T-helper 1 cell treated with Interleukin-12 subunit alpha and Interleukin-12 subunit beta and Interleukin-4 antibody, amounts not matched to agents 30 ng/mL and 1 ng/mL, for 36 hours (primary cell): ENCODE data around the gene GCGR. TPM values are rescaled to one million over a fixed set of nuclear protein-coding genes. Genes with fewer than 3 reads are reported as not detected.
"Not testable (repeated sequence)": the region's sequence is repeated elsewhere in the genome, so short reads cannot be mapped to it uniquely, and the experiment has no call there.

ENCODE experiments used
- intact Hi-C: fragments of 100-400 bp; cut with micrococcal nuclease; formaldehyde crosslinking; loops from one replicate; pipeline ENCODE4 v1.15.1; 2024
- total RNA-seq: library from RNA; stranded (reverse); gene quantifications from 2 replicates; pipeline ENCODE4 v1.2.3, GENCODE V29; 2022

The GCGR gene
- total RNA-seq, 1 donor from 2014 or later, result not detected

GRCh38 chr17:81831957-81832607 lies 28.1 kb downstream of the GCGR start:
- intact Hi-C loops, result loop anchor here (1.0 to 5.0 kb wide), 4 partner anchors 40 to 129 kb away; partner anchors contain the start of genes ARHGDIA, MRPL12 and PCYT2

- intact Hi-C loops, result loop anchor here (1.0 to 5.0 kb wide), 5 partner anchors 28 to 129 kb away; partner anchors contain the start of genes ARHGDIA, MRPL12, P4HB and PCYT2
Measured at GRCh38 chr17:81832608-81833159, 28.7 kb downstream of the GCGR start.

- intact Hi-C loops, result loop anchor here (1.0 to 5.0 kb wide), 4 partner anchors 27 to 95 kb away; partner anchors contain the start of genes ARHGDIA, P4HB and PCYT2
Measured at GRCh38 chr17:81833160-81833920, 29.4 kb downstream of the GCGR start, which contains the start of gene MCRIP1. TSS of gene MCRIP1 (minus strand) at chr17:81833291. CDS start at chr17:81824506, 8,785 bp downstream.

GRCh38 chr17:81833921-81834830 lies 30.2 kb downstream of the GCGR start:
- intact Hi-C loops, result loop anchor here (1.0 to 5.0 kb wide), 4 partner anchors 26 to 95 kb away; partner anchors contain the start of genes ARHGDIA, P4HB and PCYT2

- intact Hi-C loops, result loop anchor here (5.0 kb wide), 1 partner anchor 37 kb away; the partner anchor contains the start of gene ARHGDIA
Measured at GRCh38 chr17:81834831-81835267, 30.9 kb downstream of the GCGR start, which contains the start of gene PPP1R27. TSS of gene PPP1R27 (minus strand) at chr17:81835050. CDS start at chr17:81834953, 97 bp downstream.

GRCh38 chr17:81837641-81838040 lies 33.7 kb downstream of the GCGR start:
- intact Hi-C loops, result no loop called here

DNA sequence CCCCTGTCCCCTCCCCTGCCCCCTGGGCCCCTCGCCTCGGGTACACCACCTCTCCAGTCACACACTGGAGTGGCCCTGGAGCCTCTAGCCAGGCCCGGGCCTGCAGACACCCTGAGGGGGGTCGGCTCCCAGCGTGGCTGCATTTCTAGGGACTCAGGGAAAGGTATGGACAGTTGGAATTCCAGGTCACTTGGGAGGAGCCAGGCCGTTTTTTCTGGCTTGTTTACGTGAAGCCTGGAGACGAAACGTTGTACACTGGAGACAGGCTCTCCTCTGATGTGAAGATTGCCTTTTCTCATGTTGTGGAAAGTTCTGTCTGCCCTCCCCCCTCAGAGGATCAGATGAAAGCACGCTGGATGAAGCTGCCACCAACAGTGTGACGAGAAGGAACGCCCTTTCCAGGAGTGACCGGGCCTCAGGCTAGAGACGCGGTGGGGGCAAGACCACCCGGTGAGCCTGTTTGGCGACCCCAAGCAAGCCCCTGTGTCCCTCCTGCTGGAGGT lies 34.9 kb downstream of the GCGR start:
- intact Hi-C loops, result no loop called here

- intact Hi-C loops, result no loop called here
Measured at GRCh38 chr17:81839301-81839700, 35.4 kb downstream of the GCGR start.

DNA sequence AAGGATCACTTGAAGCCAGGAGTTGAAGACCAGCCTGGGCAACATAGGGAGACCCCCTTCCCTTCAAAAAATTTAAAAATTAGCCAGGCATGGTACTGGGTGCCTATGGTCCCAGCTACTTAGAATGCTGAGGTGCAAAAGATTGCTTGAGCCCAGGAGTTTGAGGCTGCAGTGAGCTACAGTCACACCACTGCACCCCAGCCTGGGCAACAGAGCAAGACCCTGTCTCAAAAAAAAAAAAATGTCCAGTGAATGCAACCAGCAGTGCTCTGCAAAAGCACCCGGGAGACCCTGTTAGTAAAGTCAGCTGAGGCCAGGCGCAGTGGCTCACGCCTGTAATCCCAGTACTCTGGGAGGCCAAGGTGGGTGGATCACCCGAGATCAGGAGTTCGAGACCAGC lies 36.1 kb downstream of the GCGR start:
- intact Hi-C loops, result not testable (repeated sequence)

- intact Hi-C loops, result no loop called here
Measured at GRCh38 chr17:81840826-81841778, 37.2 kb downstream of the GCGR start.

DNA sequence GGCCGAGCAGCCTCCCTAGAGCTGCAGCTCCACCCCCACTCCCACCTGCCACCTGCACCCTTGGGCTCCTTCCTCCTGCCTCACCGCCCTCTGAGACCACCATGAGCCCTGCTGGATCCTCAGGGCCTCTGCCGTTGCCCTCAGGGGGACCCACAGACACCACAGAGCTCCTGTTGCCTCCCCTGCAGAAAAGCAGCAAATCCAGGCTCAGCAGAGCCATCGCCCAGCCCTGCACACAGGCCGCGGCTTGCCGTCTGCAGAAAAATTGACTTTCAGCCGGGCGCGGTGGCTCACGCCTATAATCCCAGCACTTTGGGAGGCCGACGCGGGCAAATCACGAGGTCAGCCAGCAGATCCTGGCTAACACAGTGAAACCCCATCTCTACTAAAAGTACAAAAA lies 37.9 kb downstream of the GCGR start:
- intact Hi-C loops, result no loop called here

DNA sequence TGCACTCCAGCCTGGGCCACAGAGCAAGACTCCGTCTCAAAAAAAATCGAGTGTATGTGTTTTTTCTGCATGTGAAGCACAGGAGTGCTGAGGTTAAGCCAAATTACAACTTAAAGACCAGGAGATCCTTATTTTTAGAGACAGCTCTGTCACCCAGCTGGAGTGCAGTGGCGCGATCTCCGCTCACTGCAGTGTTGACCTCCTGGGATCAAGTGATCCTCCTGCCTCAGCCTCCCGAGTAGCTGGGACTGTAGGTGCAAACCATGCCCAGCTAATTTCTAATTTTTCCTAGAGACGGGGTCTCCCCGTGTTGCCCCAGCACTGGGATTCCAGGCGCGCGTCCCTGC lies 38.4 kb downstream of the GCGR start:
- intact Hi-C loops, result no loop called here

GRCh38 chr17:81842725-81843504 lies 39.0 kb downstream of the GCGR start:
- intact Hi-C loops, result no loop called here

DNA sequence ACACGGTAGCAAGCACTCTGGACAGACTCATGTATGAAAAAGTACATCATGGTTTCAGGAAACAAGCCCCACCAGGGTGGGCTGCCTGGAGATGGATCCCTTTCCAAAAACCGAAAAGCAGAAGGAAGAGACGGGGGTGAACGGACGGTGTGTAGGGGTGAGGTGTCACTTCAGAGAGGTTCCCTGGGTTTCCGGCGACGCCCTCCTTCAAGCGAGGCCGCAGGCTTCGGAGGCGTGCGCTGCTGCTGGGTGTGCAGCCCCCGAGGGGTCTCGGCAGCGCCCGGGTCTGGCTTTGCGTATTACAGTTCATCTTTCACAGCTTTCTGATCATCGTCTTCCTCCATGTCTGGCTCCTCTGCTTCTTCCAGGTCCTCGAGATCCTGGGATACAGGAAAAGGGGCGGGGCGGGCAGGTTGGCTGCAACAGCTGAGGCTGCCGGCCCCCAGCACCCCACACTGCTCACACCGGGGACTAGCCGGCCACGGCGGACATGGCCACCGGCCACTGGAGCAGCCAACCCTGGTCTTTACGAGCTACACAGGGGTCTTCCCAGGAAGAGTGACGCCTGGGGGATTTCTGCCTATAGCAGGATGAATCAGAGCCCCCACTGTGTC lies 39.9 kb downstream of the GCGR start:
- intact Hi-C loops, result no loop called here

DNA sequence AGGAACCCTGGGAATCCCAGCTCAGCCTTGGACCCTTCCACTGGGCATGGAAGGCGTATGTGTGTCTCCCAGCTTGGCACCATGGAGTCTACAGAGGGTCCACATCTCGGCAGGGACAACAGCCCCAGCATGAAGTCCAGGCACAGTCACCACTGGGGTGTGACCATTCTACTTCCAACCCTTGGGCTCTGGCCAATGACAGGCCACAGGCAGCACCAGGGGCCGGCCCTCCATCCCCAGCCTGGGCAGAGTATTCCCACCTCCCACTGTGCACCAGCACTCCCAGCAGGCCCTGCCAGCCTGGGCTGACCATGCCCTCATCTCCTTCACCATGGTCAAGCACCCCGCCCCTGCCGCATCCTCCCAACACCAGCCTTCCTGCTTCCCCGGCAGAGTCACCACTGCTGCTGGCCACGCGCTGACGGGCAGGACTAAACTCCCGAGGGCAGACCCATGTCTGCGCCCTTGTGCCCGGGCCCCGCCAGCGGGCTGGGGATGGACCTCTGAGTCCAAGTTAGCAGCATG lies 40.4 kb downstream of the GCGR start:
- intact Hi-C loops, result no loop called here

GRCh38 chr17:81844887-81845286 lies 40.9 kb downstream of the GCGR start:
- intact Hi-C loops, result no loop called here

DNA sequence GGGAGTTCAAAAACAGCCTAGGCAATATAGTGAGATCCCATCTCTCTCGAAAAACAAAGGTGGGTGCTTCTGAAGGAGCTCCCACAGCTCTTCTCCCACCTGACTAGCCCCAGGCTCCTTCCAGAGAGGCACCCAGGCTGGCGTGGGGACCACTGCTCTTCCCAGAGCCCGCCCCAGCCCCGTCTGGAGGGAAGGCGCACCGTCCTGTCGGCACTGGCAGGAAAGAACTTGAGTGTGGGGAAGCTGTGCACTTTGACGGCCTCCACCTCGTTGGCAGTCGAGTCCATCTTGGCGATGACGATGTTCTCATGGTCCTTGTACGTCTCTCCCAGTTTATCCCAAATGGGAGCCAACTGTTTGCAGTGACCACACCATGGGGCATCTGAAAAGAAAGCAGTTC lies 41.4 kb downstream of the GCGR start:
- intact Hi-C loops, result no loop called here
